ENCODE results near the gene MIB1. TPM values are rescaled to one million over a fixed set of nuclear protein-coding genes. Genes with fewer than 3 reads are reported as not detected.
A peak's percentile ranks its signal among the peaks of the same experiment; 100 is the strongest.

MIB1 gene
- total RNA-seq, 1 donor = 64.4 TPM

DNA sequence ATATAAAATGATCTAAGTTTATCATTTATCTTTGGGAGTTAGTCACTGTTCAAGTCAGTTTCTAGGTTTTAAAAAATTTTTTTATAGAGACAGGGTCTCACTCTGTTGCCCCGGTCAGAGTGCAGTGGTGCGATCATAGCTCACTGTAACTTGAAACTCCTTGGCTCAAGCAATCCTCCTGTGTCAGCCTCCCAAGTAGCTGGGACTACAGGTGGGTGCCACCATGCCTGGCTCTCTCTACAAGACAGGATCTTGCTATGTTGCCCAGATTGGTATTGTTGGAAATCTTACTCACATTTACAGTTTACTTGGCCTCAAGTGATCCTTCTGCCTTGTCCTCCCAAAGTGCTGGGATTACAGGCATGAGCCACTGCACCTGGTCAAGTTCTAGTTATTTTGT, 74.5 kb downstream of the MIB1 start:
- no peak overlapping the region for H3K4me2 ChIP-seq (ENCODE audit: insufficient read depth, low read length)
- no peaks in the 10 kb centered on the region for H3K27me3 ChIP-seq (ENCODE audit: insufficient read depth, low read length)
- H3K79me2 ChIP-seq (ENCODE audit: insufficient read depth, low read length) = no peaks in the 10 kb centered on the region
- H3K4me1 ChIP-seq (ENCODE audit: insufficient read depth, low read length) = no peaks in the 10 kb centered on the region
- DNase-seq (ENCODE audit: insufficient read length, low spot score, missing footprints) = no peak
- no peaks in the 10 kb centered on the region for H3K9me3 ChIP-seq (ENCODE audit: low read depth, low read length)
- peaks cover 2% of the 10 kb centered on the region for H3K36me3 ChIP-seq (ENCODE audit: insufficient read depth, low read length)
- H4K20me1 ChIP-seq (ENCODE audit: insufficient read depth, low read length) = no peaks in the 10 kb centered on the region
- H3K27ac ChIP-seq (ENCODE audit: low read depth, low read length) = no peak overlapping the region
- no peak overlapping the region for H2AFZ ChIP-seq (ENCODE audit: low read length)
- TF ChIP-seq, protein P1, sequence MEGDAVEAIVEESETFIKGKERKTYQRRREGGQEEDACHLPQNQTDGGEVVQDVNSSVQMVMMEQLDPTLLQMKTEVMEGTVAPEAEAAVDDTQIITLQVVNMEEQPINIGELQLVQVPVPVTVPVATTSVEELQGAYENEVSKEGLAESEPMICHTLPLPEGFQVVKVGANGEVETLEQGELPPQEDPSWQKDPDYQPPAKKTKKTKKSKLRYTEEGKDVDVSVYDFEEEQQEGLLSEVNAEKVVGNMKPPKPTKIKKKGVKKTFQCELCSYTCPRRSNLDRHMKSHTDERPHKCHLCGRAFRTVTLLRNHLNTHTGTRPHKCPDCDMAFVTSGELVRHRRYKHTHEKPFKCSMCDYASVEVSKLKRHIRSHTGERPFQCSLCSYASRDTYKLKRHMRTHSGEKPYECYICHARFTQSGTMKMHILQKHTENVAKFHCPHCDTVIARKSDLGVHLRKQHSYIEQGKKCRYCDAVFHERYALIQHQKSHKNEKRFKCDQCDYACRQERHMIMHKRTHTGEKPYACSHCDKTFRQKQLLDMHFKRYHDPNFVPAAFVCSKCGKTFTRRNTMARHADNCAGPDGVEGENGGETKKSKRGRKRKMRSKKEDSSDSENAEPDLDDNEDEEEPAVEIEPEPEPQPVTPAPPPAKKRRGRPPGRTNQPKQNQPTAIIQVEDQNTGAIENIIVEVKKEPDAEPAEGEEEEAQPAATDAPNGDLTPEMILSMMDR (IDR thresholded peaks at IDR 0.05; ENCODE audit: extremely low read depth, low read depth, low read length) = no peak
- H3K4me3 ChIP-seq (ENCODE audit: insufficient read depth, low read length) = no peak overlapping the region

DNA sequence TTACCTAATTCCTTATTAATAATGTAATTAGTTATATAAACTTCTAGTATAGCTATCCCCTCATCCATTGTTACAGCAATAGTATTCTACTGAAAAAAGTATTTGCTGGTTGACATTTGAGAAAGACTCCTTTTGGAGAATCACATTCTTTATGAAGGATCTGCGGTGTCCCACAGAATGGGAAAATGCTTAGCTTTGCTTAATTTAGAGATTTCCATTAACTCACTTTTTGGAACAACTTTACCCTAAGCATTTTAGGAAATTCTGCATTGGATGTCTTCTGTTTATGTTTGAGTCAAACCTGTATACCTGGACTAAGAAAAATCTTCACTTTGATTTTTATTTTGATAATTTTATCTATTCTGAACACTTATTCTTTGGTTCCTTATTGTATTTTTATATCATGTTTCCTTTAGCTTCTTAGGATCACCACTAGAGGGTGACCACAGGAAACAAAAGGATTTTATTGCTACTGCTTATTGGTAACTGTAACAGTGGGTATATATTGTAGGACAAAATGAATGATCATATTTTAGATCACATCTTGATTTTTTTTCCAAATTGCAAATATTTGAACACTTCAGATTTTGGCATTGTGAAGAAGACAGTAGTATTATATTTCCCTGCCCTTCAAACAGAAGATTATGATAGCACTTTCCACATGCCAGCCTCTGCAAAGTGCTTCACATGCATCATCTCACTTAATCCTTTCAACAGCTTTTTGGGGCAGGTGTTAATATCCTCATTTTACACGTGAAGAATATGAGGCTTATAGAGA, 79.6 kb downstream of the MIB1 start:
- TF ChIP-seq, protein P1 (IDR thresholded peaks at IDR 0.05; ENCODE audit: extremely low read depth, low read depth, low read length) = peak; percentile 70
- H4K20me1 ChIP-seq (ENCODE audit: insufficient read depth, low read length) = no peaks in the 10 kb centered on the region
- H3K79me2 ChIP-seq (ENCODE audit: insufficient read depth, low read length) = no peaks in the 10 kb centered on the region
- H3K27ac ChIP-seq (ENCODE audit: low read depth, low read length) = no peak overlapping the region
- H3K27me3 ChIP-seq (ENCODE audit: insufficient read depth, low read length) = no peaks in the 10 kb centered on the region
- H3K4me1 ChIP-seq (ENCODE audit: insufficient read depth, low read length) = no peaks in the 10 kb centered on the region
- no peaks in the 10 kb centered on the region for H3K9me3 ChIP-seq (ENCODE audit: low read depth, low read length)
- no peak overlapping the region for H2AFZ ChIP-seq (ENCODE audit: low read length)
- H3K4me3 ChIP-seq (ENCODE audit: insufficient read depth, low read length) = no peak overlapping the region
- peak; percentile 57 for DNase-seq (ENCODE audit: insufficient read length, low spot score, missing footprints)
- no peak overlapping the region for H3K4me2 ChIP-seq (ENCODE audit: insufficient read depth, low read length)
- peaks cover 13% of the 10 kb centered on the region for H3K36me3 ChIP-seq (ENCODE audit: insufficient read depth, low read length)

DNA sequence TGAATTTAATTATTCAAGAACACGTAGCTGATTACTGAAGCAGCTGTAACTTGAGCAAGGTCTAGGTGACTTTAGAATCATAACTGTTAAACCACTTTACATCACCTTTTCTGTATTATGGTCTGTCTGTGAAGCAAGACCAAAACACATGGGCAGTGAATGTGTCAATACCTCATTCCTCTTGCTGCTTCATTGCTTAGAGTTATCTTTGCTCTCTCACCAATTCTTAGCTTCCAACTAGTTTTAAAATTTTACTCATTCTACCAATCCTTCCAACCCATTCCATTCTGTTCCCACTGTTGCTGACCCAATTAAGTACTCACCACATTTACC, 80.2 kb downstream of the MIB1 start:
- Histone ChIP-seq H3K27me3 (ENCODE audit: insufficient read depth, low read length) (no peaks in the 10 kb centered on the region), H3K79me2 (ENCODE audit: insufficient read depth, low read length) (no peaks in the 10 kb centered on the region), H3K9me3 (ENCODE audit: low read depth, low read length) (no peaks in the 10 kb centered on the region), H3K4me2 (ENCODE audit: insufficient read depth, low read length) (no peak overlapping the region), H3K4me3 (ENCODE audit: insufficient read depth, low read length) (no peak overlapping the region), H3K36me3 (ENCODE audit: insufficient read depth, low read length) (peaks cover 13% of the 10 kb centered on the region), H2AFZ (ENCODE audit: low read length) (no peak overlapping the region), H3K27ac (ENCODE audit: low read depth, low read length) (no peak overlapping the region), H4K20me1 (ENCODE audit: insufficient read depth, low read length) (no peaks in the 10 kb centered on the region), H3K4me1 (ENCODE audit: insufficient read depth, low read length) (peaks cover 4% of the 10 kb centered on the region)
- TF ChIP-seq, protein P1 (IDR thresholded peaks at IDR 0.05; ENCODE audit: extremely low read depth, low read depth, low read length) = no peak
- peak; percentile 13 for DNase-seq (ENCODE audit: insufficient read length, low spot score, missing footprints)

DNA sequence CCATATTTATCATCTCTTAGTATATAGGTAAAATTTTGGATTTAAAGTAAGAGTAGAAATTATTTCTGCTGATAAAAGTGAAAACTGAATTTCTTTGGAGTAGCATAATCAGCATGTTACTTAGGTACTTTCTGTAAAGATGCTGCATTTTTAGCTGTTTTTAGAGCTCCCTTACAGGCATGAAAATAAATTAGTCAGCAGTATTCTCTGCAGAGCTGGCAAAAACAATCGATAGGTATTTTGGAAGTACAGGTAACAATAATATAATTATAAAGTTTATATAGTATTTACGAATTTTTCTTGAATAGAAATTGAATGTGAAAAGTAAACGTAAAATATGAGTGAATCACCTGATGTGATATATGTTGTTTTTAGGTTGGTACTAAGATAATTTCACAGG, 83.3 kb downstream of the MIB1 start:
- no peak overlapping the region for H3K4me3 ChIP-seq (ENCODE audit: insufficient read depth, low read length)
- no peaks in the 10 kb centered on the region for H4K20me1 ChIP-seq (ENCODE audit: insufficient read depth, low read length)
- no peak overlapping the region for H2AFZ ChIP-seq (ENCODE audit: low read length)
- H3K36me3 ChIP-seq (ENCODE audit: insufficient read depth, low read length) = peaks cover 11% of the 10 kb centered on the region
- H3K79me2 ChIP-seq (ENCODE audit: insufficient read depth, low read length) = no peaks in the 10 kb centered on the region
- H3K4me2 ChIP-seq (ENCODE audit: insufficient read depth, low read length) = no peak overlapping the region
- H3K27me3 ChIP-seq (ENCODE audit: insufficient read depth, low read length) = no peaks in the 10 kb centered on the region
- no peak for DNase-seq (ENCODE audit: insufficient read length, low spot score, missing footprints)
- TF ChIP-seq, protein P1 (IDR thresholded peaks at IDR 0.05; ENCODE audit: extremely low read depth, low read depth, low read length) = no peak
- H3K27ac ChIP-seq (ENCODE audit: low read depth, low read length) = no peak overlapping the region
- no peaks in the 10 kb centered on the region for H3K9me3 ChIP-seq (ENCODE audit: low read depth, low read length)
- peaks cover 9% of the 10 kb centered on the region for H3K4me1 ChIP-seq (ENCODE audit: insufficient read depth, low read length)
